GM12878 (cell line): Measurements from ENCODE around the gene IBSP. TPM values are rescaled to one million over a fixed set of nuclear protein-coding genes. Genes with fewer than 3 reads are reported as not detected.

Experiments used
- ATAC-seq: fragments of 200-7000 bp; cut with Tn5 transposase; 3 replicates; pipeline ENCODE4 v1.9.1; 2020; ENCODE audit warnings: mild to moderate bottlenecking, moderate library complexity
- BruUV-seq: library from RNA; stranded (reverse); fragments of 400-500 nt; replicated peaks from 2 replicates; lab custom pipeline; 2021; lab: Mats Ljungman, UMichigan
- CTCF ChIA-PET: fragments of 300-600 bp; sonication (Branson Sonifier 250); formaldehyde crosslinking; extraction: SDS; loops from one replicate; lab custom pipeline; 2021; ENCODE audit warnings: inconsistent platforms; lab: Yijun Ruan, JAX
- POLR2A ChIA-PET: fragments of 350-600 bp; formaldehyde crosslinking; extraction: SDS; loops from one replicate; lab custom pipeline; 2021; ENCODE audit warnings: inconsistent platforms; lab: Charles Lee
- RAD21 ChIA-PET: fragments of 300-600 bp; sonication (Branson Sonifier 250); formaldehyde crosslinking; loops from one replicate; lab custom pipeline; 2023; ENCODE audit warnings: antibody characterized with exemption; ENCODE audit not compliant: unreplicated experiment; lab: Charles Lee
- SMC1A ChIA-PET: fragments of 300-600 bp; sonication (Branson Sonifier 250); formaldehyde crosslinking; loops from one replicate; lab custom pipeline; 2023; ENCODE audit not compliant: unreplicated experiment, uncharacterized antibody; lab: Charles Lee
- DNase-seq: peaks from one replicate; pipeline ENCODE4 v3.0.0-alpha.2; 2011; ENCODE audit warnings: low read depth, low spot score
- FAIRE-seq: peaks from 3 replicates; lab custom pipeline; 2011; peaks lifted over from hg19 to GRCh38; lab: Jason Lieb, UNC
- H2AFZ ChIP-seq: 2 replicates; pipeline ENCODE4 v1.6.0; 2011; ENCODE audit warnings: low read depth, low read length, control low read depth; ENCODE audit not compliant: control insufficient read depth
- H3K27ac ChIP-seq: 2 replicates; pipeline ENCODE4 v1.5.1; 2011; ENCODE audit warnings: control low read depth; ENCODE audit not compliant: control insufficient read depth, insufficient read depth
- H3K27me3 ChIP-seq, 2 experiments: replicated peaks in 1 of 2; 2 replicates each; pipeline versions ENCODE4 v1.6.0 to v1.6.1; 2011; ENCODE audit warnings: low read length in 1 of 2; ENCODE audit not compliant: control insufficient read depth in 2 of 2, insufficient read depth in 2 of 2
- H3K36me3 ChIP-seq, 2 experiments: 2 replicates each; pipeline ENCODE4 v1.5.1; 2011; ENCODE audit warnings: low read length in 1 of 2; ENCODE audit not compliant: control insufficient read depth in 2 of 2, insufficient read depth in 2 of 2
- H3K4me1 ChIP-seq: 2 replicates; pipeline ENCODE4 v1.6.1; 2011; ENCODE audit warnings: mild to moderate bottlenecking, low read length, moderate library complexity, mixed read lengths; ENCODE audit not compliant: control insufficient read depth, insufficient read depth
- H3K4me2 ChIP-seq: 2 replicates; pipeline ENCODE4 v1.6.0; 2011; ENCODE audit warnings: control low read depth; ENCODE audit not compliant: control insufficient read depth, insufficient read depth
- H3K4me3 ChIP-seq: fragments of 200-600 bp; sonication (generic); 2 replicates; pipeline ENCODE4 v1.5.1; 2016
- H3K79me2 ChIP-seq: 2 replicates; pipeline ENCODE4 v1.6.0; 2011; ENCODE audit warnings: low read length; ENCODE audit not compliant: control insufficient read depth, insufficient read depth
- H3K9ac ChIP-seq: 2 replicates; pipeline ENCODE4 v1.8.0; 2011; ENCODE audit warnings: low read length, control low read depth, mixed read lengths; ENCODE audit not compliant: control insufficient read depth, insufficient read depth
- H3K9me3 ChIP-seq: replicated peaks from 3 replicates; pipeline ENCODE4 v1.5.1; 2011; ENCODE audit warnings: mild to moderate bottlenecking, low read length; ENCODE audit not compliant: control insufficient read depth, insufficient read depth
- H4K20me1 ChIP-seq: 2 replicates; pipeline ENCODE4 v1.6.0; 2011; ENCODE audit not compliant: control insufficient read depth, insufficient read depth
- BACH1 ChIP-seq: fragments of 450-650 bp; IDR thresholded peaks from 2 replicates; pipeline ENCODE4 v1.6.1; 2017; ENCODE audit warnings: mild to moderate bottlenecking, borderline replicate concordance
- BCL3 ChIP-seq: IDR thresholded peaks from 2 replicates; pipeline ENCODE4 v1.6.1; 2011; ENCODE audit warnings: borderline replicate concordance, low read depth, mild to moderate bottlenecking, moderate library complexity, low read length; ENCODE audit not compliant: insufficient read depth, poor library complexity, severe bottlenecking
- CBX5 ChIP-seq: sonication (generic); IDR thresholded peaks from 2 replicates; pipeline ENCODE4 v1.6.1; 2016; ENCODE audit warnings: low read depth, moderate library complexity, mild to moderate bottlenecking, inconsistent platforms
- CHD1 ChIP-seq: IDR thresholded peaks from 2 replicates; pipeline ENCODE4 v1.6.1; 2012; ENCODE audit warnings: low read depth, low read length, improper control_type of control experiment
- ESRRA ChIP-seq: IDR thresholded peaks from 2 replicates; pipeline ENCODE4 v1.6.1; 2012; ENCODE audit warnings: mild to moderate bottlenecking, low read length, improper control_type of control experiment
- IKZF2 ChIP-seq, 2 experiments: fragments of 450-650 bp; IDR thresholded peaks; 2 replicates each; pipeline ENCODE4 v1.6.1; 2017; ENCODE audit warnings: mild to moderate bottlenecking in 2 of 2, moderate library complexity in 2 of 2
- KAT2A ChIP-seq: conservative IDR thresholded peaks from 2 replicates; pipeline ENCODE4 v1.6.1; 2011; ENCODE audit warnings: low read depth, low read length; ENCODE audit not compliant: control insufficient read depth
- MAX ChIP-seq: IDR thresholded peaks from 2 replicates; pipeline ENCODE4 v1.6.1; 2012; ENCODE audit warnings: low read depth, low read length, improper control_type of control experiment
- NR2C1 ChIP-seq: fragments of 450-650 bp; IDR thresholded peaks from 2 replicates; pipeline ENCODE4 v1.6.1; 2017; ENCODE audit warnings: antibody characterized with exemption, mild to moderate bottlenecking, moderate library complexity
- NR2C2 ChIP-seq: IDR thresholded peaks from 2 replicates; pipeline ENCODE4 v1.6.1; 2011; ENCODE audit warnings: borderline replicate concordance, low read depth; ENCODE audit not compliant: control insufficient read depth, insufficient read length
- PAX5 ChIP-seq: IDR thresholded peaks from 2 replicates; pipeline ENCODE4 v1.6.1; 2011; ENCODE audit warnings: low read depth, low read length, borderline replicate concordance
- POLR2A ChIP-seq: IDR thresholded peaks from 2 replicates; pipeline ENCODE4 v1.6.1; 2011; ENCODE audit warnings: low read depth, mild to moderate bottlenecking, low read length
- RB1 ChIP-seq: fragments of 450-650 bp; formaldehyde crosslinking; IDR thresholded peaks from 2 replicates; pipeline ENCODE4 v1.6.1; 2017; ENCODE audit warnings: mild to moderate bottlenecking, borderline replicate concordance
- STAT1 ChIP-seq: fragments of 450-650 bp; conservative IDR thresholded peaks from 2 replicates; pipeline ENCODE4 v1.6.1; 2014; ENCODE audit warnings: antibody characterized with exemption, mild to moderate bottlenecking
- ZNF24 ChIP-seq: fragments of 450-650 bp; IDR thresholded peaks from 2 replicates; pipeline ENCODE4 v1.6.1; 2017; ENCODE audit warnings: antibody characterized with exemption, mild to moderate bottlenecking
- WGBS: methylation state at CpG from one replicate; pipeline ENCODE4 v1.1.6; 2016; ENCODE audit warnings: low lambda C conversion rate; ENCODE audit not compliant: insufficient replicate concordance, insufficient coverage; ENCODE audit errors: missing lambda C conversion rate; 5-methylcytosine and 5-hydroxymethylcytosine counted together
- in situ Hi-C: fragments of 300-500 bp; cut with MboI; formaldehyde crosslinking; loops from 9 replicates; pipeline ENCODE4 v1.14.3; 2018; ENCODE audit warnings: mixed read lengths
- intact Hi-C: fragments of 100-400 bp; cut with micrococcal nuclease; formaldehyde crosslinking; loops from one replicate; pipeline ENCODE4 v1.14.2; 2022; ENCODE audit not compliant: unreplicated experiment
- polyA plus RNA-seq, 11 experiments: library from polyadenylated mRNA; depleted of rRNA in 4 of 11; unstranded in 6 of 11; stranded (reverse) in 5 of 11; fragments of >200 nt; fragmentation: Nextera tagmentation in 4 of 11; fragmentation: Illumina TruSeq in 1 of 11; extraction: Ambion mirVana in 4 of 11; extraction: Trizol in 1 of 11; gene quantifications; 1 replicate in 1 of 11; 2 replicates in 10 of 11; pipeline versions ENCODE4 v1.2.1 to v1.2.3, GENCODE V29; 2011 to 2016; ENCODE audit warnings: inconsistent platforms in 2 of 11, missing spikeins in 2 of 11, low read depth in 1 of 11
- total RNA-seq, 4 experiments: library from RNA; depleted of rRNA in 3 of 4; stranded (reverse); fragments of >200 nt in 3 of 4; fragmentation: Illumina TruSeq in 1 of 4; extraction: Trizol in 1 of 4; gene quantifications; 2 replicates each; pipeline versions ENCODE4 v1.2.1 to v1.2.3, GENCODE V29; 2013 to 2021
- TF ChIP-seq, protein P1 (sequence below): IDR thresholded peaks from 2 replicates; pipeline ENCODE4 v1.6.1; 2012; ENCODE audit warnings: mild to moderate bottlenecking, low read depth, low read length
- TF ChIP-seq, protein P2 (sequence below): fragments of 450-650 bp; IDR thresholded peaks from 2 replicates; pipeline ENCODE4 v1.6.1; 2017; ENCODE audit warnings: mild to moderate bottlenecking

The IBSP gene
- total and polyA plus RNA-seq, 10 of the 15 experiments (the other 5 are each of a cell fraction or from before 2014, with no cell fraction given): not detected

DNA sequence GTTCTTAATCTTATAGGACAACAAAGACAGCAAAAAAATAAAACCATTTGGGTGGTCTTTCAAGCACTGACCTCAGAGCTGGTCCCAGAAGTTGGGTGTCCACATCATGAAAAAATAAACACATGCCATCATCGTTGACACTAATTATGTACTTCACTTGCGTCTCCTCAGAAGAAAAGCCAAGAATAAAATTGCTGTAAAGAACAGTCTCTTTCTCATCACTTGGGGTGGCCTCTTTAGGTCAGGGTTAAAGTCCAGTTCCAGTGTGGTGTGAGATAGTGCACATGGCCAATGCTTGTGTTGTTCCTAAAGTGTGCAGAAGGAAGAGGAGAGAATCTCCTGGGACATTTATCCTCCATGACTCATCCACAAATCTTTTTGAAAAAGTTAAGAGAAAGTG is 49.5 kb upstream of the IBSP start:
- Histone ChIP-seq H3K4me1 (no peaks in the 10 kb centered on the region), H3K9ac (no peak overlapping the region), H3K9me3 (no peaks in the 10 kb centered on the region; the same call in 2 of the 3 replicates), H3K79me2 (no peaks in the 10 kb centered on the region), H3K27me3 (no peaks in the 10 kb centered on the region), H4K20me1 (no peaks in the 10 kb centered on the region), H3K27ac (no peak overlapping the region), H3K4me2 (no peak overlapping the region), H3K36me3 (no peaks in the 10 kb centered on the region), H3K4me3 (no peak overlapping the region), H2AFZ (no peak overlapping the region)
- CTCF ChIA-PET: interaction anchor here (0.6 kb wide), 1 partner anchor 1813 kb away, joined by 3 read pairs; no protein-coding TSS in a partner anchor
- no peak for ATAC-seq
- 43% methylated on average over 2 of the region's 2 CpGs for WGBS
- no peak for DNase-seq
- no peak for FAIRE-seq
- BruUV-seq: no TSS peak
- POLR2A ChIA-PET: no interaction called here
- intact Hi-C loops (no loop called here), in situ Hi-C loops (no loop called here)
- SMC1A ChIA-PET: no interaction called here
- RAD21 ChIA-PET: no interaction called here
- TF ChIP-seq NR2C2: no peak
- no peak for TF ChIP-seq STAT1
- no peak for TF ChIP-seq POLR2A
- no peak for TF ChIP-seq NR2C1
- TF ChIP-seq, protein P1, sequence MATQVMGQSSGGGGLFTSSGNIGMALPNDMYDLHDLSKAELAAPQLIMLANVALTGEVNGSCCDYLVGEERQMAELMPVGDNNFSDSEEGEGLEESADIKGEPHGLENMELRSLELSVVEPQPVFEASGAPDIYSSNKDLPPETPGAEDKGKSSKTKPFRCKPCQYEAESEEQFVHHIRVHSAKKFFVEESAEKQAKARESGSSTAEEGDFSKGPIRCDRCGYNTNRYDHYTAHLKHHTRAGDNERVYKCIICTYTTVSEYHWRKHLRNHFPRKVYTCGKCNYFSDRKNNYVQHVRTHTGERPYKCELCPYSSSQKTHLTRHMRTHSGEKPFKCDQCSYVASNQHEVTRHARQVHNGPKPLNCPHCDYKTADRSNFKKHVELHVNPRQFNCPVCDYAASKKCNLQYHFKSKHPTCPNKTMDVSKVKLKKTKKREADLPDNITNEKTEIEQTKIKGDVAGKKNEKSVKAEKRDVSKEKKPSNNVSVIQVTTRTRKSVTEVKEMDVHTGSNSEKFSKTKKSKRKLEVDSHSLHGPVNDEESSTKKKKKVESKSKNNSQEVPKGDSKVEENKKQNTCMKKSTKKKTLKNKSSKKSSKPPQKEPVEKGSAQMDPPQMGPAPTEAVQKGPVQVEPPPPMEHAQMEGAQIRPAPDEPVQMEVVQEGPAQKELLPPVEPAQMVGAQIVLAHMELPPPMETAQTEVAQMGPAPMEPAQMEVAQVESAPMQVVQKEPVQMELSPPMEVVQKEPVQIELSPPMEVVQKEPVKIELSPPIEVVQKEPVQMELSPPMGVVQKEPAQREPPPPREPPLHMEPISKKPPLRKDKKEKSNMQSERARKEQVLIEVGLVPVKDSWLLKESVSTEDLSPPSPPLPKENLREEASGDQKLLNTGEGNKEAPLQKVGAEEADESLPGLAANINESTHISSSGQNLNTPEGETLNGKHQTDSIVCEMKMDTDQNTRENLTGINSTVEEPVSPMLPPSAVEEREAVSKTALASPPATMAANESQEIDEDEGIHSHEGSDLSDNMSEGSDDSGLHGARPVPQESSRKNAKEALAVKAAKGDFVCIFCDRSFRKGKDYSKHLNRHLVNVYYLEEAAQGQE: no peak
- TF ChIP-seq CBX5: no peak
- TF ChIP-seq ZNF24: no peak
- TF ChIP-seq RB1: no peak
- no peak for TF ChIP-seq BCL3
- no peak for TF ChIP-seq IKZF2 (IDR thresholded peaks at IDR 0.05)
- TF ChIP-seq CHD1: no peak
- no peak for TF ChIP-seq KAT2A
- TF ChIP-seq ESRRA: no peak
- no peak for TF ChIP-seq PAX5
- TF ChIP-seq MAX: no peak
- TF ChIP-seq BACH1: no peak
- TF ChIP-seq, protein P2, sequence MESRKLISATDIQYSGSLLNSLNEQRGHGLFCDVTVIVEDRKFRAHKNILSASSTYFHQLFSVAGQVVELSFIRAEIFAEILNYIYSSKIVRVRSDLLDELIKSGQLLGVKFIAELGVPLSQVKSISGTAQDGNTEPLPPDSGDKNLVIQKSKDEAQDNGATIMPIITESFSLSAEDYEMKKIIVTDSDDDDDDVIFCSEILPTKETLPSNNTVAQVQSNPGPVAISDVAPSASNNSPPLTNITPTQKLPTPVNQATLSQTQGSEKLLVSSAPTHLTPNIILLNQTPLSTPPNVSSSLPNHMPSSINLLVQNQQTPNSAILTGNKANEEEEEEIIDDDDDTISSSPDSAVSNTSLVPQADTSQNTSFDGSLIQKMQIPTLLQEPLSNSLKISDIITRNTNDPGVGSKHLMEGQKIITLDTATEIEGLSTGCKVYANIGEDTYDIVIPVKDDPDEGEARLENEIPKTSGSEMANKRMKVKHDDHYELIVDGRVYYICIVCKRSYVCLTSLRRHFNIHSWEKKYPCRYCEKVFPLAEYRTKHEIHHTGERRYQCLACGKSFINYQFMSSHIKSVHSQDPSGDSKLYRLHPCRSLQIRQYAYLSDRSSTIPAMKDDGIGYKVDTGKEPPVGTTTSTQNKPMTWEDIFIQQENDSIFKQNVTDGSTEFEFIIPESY: no peak
